HG03066 (cell line): ENCODE measurements around the gene XPC.
"Not testable (repeated sequence)": the region's sequence is repeated elsewhere in the genome, so short reads cannot be mapped to it uniquely, and the experiment has no call there.

Source experiments
- ATAC-seq: cut with Tn5 transposase; IDR thresholded peaks from one replicate; pipeline ENCODE4 v1.9.1; 2021; ENCODE audit warnings: low read depth; ENCODE audit not compliant: unreplicated experiment

Gene XPC

GRCh38 chr3:14122301-14122700, 56.1 kb downstream of the XPC start:
- ATAC-seq: no peak

GRCh38 chr3:14121859-14122258, 56.5 kb downstream of the XPC start:
- ATAC-seq: no peak

GRCh38 chr3:14120921-14121448, 57.4 kb downstream of the XPC start:
- not testable (repeated sequence) for ATAC-seq

- ATAC-seq: no peak
These were observed 58.1 kb downstream of the XPC start for GRCh38 chr3:14120111-14120920.

GRCh38 chr3:14119651-14120050, 58.8 kb downstream of the XPC start:
- no peak for ATAC-seq

- no peak for ATAC-seq
These were observed 59.7 kb downstream of the XPC start for GRCh38 chr3:14118400-14119381.

- ATAC-seq: no peak
These were observed 60.7 kb downstream of the XPC start for GRCh38 chr3:14117468-14118399.

GRCh38 chr3:14113965-14114635, 64.3 kb downstream of the XPC start:
- no peak for ATAC-seq

- no peak for ATAC-seq
These were observed 67.7 kb downstream of the XPC start for GRCh38 chr3:14110699-14111098.

- not testable (repeated sequence) for ATAC-seq
These were observed 68.6 kb downstream of the XPC start for GRCh38 chr3:14109821-14110220.

- ATAC-seq: no peak
These were observed 80.6 kb downstream of the XPC start for GRCh38 chr3:14097616-14098391.

- ATAC-seq: no peak
These were observed 81.7 kb downstream of the XPC start for GRCh38 chr3:14096742-14097141.
